Measurements from ENCODE around the gene SLC38A10.

DNA sequence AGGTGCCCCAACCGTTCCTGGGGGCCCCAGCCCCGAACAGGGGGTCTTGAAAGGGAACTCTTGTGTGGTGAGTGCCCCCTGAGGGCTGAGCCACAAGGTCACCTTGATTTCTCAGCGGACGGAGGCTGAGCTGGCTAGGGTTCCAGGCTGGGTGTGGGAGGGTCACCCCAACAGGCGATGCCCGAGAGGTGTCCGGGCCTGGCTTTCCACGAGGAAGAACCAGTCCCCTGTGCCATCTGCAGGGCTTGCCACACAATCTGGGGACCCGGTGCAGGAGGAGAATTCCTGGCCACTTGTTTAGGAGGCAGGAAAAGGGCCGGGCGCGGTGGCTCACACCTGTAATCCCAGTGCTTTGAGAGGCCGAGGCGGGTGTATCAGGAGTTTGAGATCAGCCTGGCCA is 16.8 kb upstream of the SLC38A10 start:
- TF ChIP-seq NFYB (CRISPR knock-in tag; IDR thresholded peaks at IDR 0.05) (no peak), SP1 (IDR thresholded peaks at IDR 0.05) (no peak), SP1 (CRISPR knock-in tag; IDR thresholded peaks at IDR 0.05) (no peak), ZBTB7A (CRISPR knock-in tag; IDR thresholded peaks at IDR 0.05) (no peak), SIX1 (CRISPR knock-in tag; IDR thresholded peaks at IDR 0.05; ENCODE audit: borderline replicate concordance) (no peak), ARNT (IDR thresholded peaks at IDR 0.05) (no peak), EZH2 (conservative IDR thresholded peaks at IDR 0.05; ENCODE audit: low read depth, low read length) (no peak), FOXJ3 (CRISPR knock-in tag; IDR thresholded peaks at IDR 0.05; ENCODE audit: borderline replicate concordance) (no peak), ZNF619 (CRISPR knock-in tag; IDR thresholded peaks at IDR 0.05) (no peak), BORCS8-MEF2B (CRISPR knock-in tag; IDR thresholded peaks at IDR 0.05) (no peak), TARDBP (CRISPR knock-in tag; IDR thresholded peaks at IDR 0.05) (no peak), POLR2A (IDR thresholded peaks at IDR 0.05; ENCODE audit: insufficient read depth in 1 of 2, low read depth in 2 of 2, low read length in 2 of 2) (no peak)
- TF ChIP-seq, protein P1, sequence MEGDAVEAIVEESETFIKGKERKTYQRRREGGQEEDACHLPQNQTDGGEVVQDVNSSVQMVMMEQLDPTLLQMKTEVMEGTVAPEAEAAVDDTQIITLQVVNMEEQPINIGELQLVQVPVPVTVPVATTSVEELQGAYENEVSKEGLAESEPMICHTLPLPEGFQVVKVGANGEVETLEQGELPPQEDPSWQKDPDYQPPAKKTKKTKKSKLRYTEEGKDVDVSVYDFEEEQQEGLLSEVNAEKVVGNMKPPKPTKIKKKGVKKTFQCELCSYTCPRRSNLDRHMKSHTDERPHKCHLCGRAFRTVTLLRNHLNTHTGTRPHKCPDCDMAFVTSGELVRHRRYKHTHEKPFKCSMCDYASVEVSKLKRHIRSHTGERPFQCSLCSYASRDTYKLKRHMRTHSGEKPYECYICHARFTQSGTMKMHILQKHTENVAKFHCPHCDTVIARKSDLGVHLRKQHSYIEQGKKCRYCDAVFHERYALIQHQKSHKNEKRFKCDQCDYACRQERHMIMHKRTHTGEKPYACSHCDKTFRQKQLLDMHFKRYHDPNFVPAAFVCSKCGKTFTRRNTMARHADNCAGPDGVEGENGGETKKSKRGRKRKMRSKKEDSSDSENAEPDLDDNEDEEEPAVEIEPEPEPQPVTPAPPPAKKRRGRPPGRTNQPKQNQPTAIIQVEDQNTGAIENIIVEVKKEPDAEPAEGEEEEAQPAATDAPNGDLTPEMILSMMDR (CRISPR knock-in tag; IDR thresholded peaks at IDR 0.05), result no peak
- TF ChIP-seq, protein P2, sequence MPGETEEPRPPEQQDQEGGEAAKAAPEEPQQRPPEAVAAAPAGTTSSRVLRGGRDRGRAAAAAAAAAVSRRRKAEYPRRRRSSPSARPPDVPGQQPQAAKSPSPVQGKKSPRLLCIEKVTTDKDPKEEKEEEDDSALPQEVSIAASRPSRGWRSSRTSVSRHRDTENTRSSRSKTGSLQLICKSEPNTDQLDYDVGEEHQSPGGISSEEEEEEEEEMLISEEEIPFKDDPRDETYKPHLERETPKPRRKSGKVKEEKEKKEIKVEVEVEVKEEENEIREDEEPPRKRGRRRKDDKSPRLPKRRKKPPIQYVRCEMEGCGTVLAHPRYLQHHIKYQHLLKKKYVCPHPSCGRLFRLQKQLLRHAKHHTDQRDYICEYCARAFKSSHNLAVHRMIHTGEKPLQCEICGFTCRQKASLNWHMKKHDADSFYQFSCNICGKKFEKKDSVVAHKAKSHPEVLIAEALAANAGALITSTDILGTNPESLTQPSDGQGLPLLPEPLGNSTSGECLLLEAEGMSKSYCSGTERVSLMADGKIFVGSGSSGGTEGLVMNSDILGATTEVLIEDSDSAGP (CRISPR knock-in tag; IDR thresholded peaks at IDR 0.05; ENCODE audit: borderline replicate concordance), result no peak

Data from HepG2 (cell line).